GM12892 (cell line): ENCODE results near the gene ALDH1B1.

Source experiments
- DNase-seq: peaks from one replicate; pipeline ENCODE4 v3.0.0; 2011; ENCODE audit not compliant: insufficient read length
- FAIRE-seq: peaks from 2 replicates; lab custom pipeline; 2011; peaks lifted over from hg19 to GRCh38; lab: Jason Lieb, UNC
- POLR2A ChIP-seq: IDR thresholded peaks from 2 replicates; pipeline ENCODE4 v1.6.1; 2011; ENCODE audit warnings: low read depth, low read length, control low read depth
- POLR2AphosphoS5 ChIP-seq: IDR thresholded peaks from 2 replicates; pipeline ENCODE4 v1.6.1; 2011; ENCODE audit warnings: low read depth, low read length, control low read depth
- TAF1 ChIP-seq: IDR thresholded peaks from 2 replicates; pipeline ENCODE4 v1.6.1; 2011; ENCODE audit warnings: low read depth, mild to moderate bottlenecking, control low read depth, low read length, borderline replicate concordance

The ALDH1B1 gene

GRCh38 chr9:38408719-38409118 lies 16.2 kb downstream of the ALDH1B1 start:
- DNase-seq (no peak), FAIRE-seq (no peak)
- TF ChIP-seq TAF1 (no peak), POLR2A (no peak), POLR2AphosphoS5 (no peak)

GRCh38 chr9:38412751-38413150 lies 20.2 kb downstream of the ALDH1B1 start:
- FAIRE-seq: no peak
- no peak for DNase-seq
- TF ChIP-seq TAF1 (no peak), POLR2AphosphoS5 (no peak), POLR2A (no peak)

GRCh38 chr9:38413283-38413682 lies 20.8 kb downstream of the ALDH1B1 start:
- TF ChIP-seq TAF1 (no peak), POLR2A (no peak), POLR2AphosphoS5 (no peak)
- FAIRE-seq: no peak
- DNase-seq: no peak

- DNase-seq (no peak), FAIRE-seq (no peak)
- TF ChIP-seq TAF1: no peak
- no peak for TF ChIP-seq POLR2A
- no peak for TF ChIP-seq POLR2AphosphoS5
Observed at GRCh38 chr9:38414040-38414723, 21.7 kb downstream of the ALDH1B1 start.

GRCh38 chr9:38415856-38416255 lies 23.4 kb downstream of the ALDH1B1 start:
- TF ChIP-seq TAF1: no peak
- no peak for TF ChIP-seq POLR2AphosphoS5
- TF ChIP-seq POLR2A: no peak
- no peak for DNase-seq
- FAIRE-seq: no peak

- DNase-seq: no peak
- no peak for FAIRE-seq
- TF ChIP-seq TAF1 (no peak), POLR2A (no peak), POLR2AphosphoS5 (no peak)
Observed at GRCh38 chr9:38416461-38416860, 24.0 kb downstream of the ALDH1B1 start.

GRCh38 chr9:38417003-38417945 lies 24.8 kb downstream of the ALDH1B1 start:
- FAIRE-seq (no peak), DNase-seq (no peak)
- TF ChIP-seq POLR2A (no peak), POLR2AphosphoS5 (no peak), TAF1 (no peak)

GRCh38 chr9:38418366-38418765 lies 25.9 kb downstream of the ALDH1B1 start:
- no peak for FAIRE-seq
- TF ChIP-seq TAF1: no peak
- TF ChIP-seq POLR2AphosphoS5: no peak
- no peak for TF ChIP-seq POLR2A

GRCh38 chr9:38419181-38419580 lies 26.7 kb downstream of the ALDH1B1 start:
- no peak for DNase-seq
- FAIRE-seq: no peak
- TF ChIP-seq TAF1: no peak
- no peak for TF ChIP-seq POLR2AphosphoS5
- TF ChIP-seq POLR2A: no peak

More at GRCh38 chr9:38418366-38418765, 25.9 kb downstream of the ALDH1B1 start:
- no peak for DNase-seq

- FAIRE-seq (no peak), DNase-seq (no peak)
- TF ChIP-seq POLR2AphosphoS5 (no peak), TAF1 (no peak), POLR2A (no peak)
Observed at GRCh38 chr9:38421498-38422211, 29.2 kb downstream of the ALDH1B1 start.
